Activated CD8-positive, alpha-beta T cell treated with anti-CD3 and anti-CD28 coated beads, Interleukin-2, amount 10 ng/mL, durations not matched to agents 7 days and 5 days (primary cell): Measurements from ENCODE around the gene TRIM45. TPM values are rescaled to one million over a fixed set of nuclear protein-coding genes. Genes with fewer than 3 reads are reported as not detected.

Source experiments
- ATAC-seq: fragments of 150-1000 bp; cut with Tn5 transposase; one replicate; pipeline ENCODE4 v1.10.0; 2021; ENCODE audit warnings: moderate library complexity
- CTCF ChIA-PET: fragments of 350-600 bp; sonication (Branson Sonifier 250); formaldehyde crosslinking; loops from one replicate; lab custom pipeline; 2021; ENCODE audit warnings: antibody characterized with exemption; lab: Charles Lee
- POLR2A ChIA-PET: fragments of 350-600 bp; sonication (Branson Sonifier 250); formaldehyde crosslinking; loops from one replicate; lab custom pipeline; 2021; ENCODE audit warnings: antibody characterized with exemption; lab: Charles Lee
- DNase-seq: peaks from one replicate; pipeline ENCODE4 v3.0.0-alpha.2; 2020
- H3K27ac Mint-ChIP-seq: one replicate; pipeline ENCODE4 v1.8.0; 2021; ENCODE audit warnings: mild to moderate bottlenecking, mixed read lengths
- H3K27me3 Mint-ChIP-seq: one replicate; pipeline ENCODE4 v1.8.0; 2021; ENCODE audit warnings: low read depth, mixed read lengths
- H3K36me3 Mint-ChIP-seq: one replicate; pipeline ENCODE4 v1.8.0; 2021; ENCODE audit warnings: low read depth, mixed read lengths
- H3K4me1 Mint-ChIP-seq: one replicate; pipeline ENCODE4 v1.8.0; 2021; ENCODE audit warnings: low read depth, mixed read lengths
- H3K4me3 Mint-ChIP-seq: one replicate; pipeline ENCODE4 v1.8.0; 2021; ENCODE audit warnings: mild to moderate bottlenecking, mixed read lengths
- H3K9me3 Mint-ChIP-seq: one replicate; pipeline ENCODE4 v1.8.0; 2022; ENCODE audit warnings: mixed read lengths; ENCODE audit not compliant: insufficient read depth
- total RNA-seq, 2 experiments: library from RNA; stranded (reverse); gene quantifications; one replicate each; pipeline ENCODE4 v1.2.3, GENCODE V29; 2021

Gene TRIM45
- total RNA-seq, 2 experiments from 2014 or later: 0.44 to 0.87 TPM

DNA sequence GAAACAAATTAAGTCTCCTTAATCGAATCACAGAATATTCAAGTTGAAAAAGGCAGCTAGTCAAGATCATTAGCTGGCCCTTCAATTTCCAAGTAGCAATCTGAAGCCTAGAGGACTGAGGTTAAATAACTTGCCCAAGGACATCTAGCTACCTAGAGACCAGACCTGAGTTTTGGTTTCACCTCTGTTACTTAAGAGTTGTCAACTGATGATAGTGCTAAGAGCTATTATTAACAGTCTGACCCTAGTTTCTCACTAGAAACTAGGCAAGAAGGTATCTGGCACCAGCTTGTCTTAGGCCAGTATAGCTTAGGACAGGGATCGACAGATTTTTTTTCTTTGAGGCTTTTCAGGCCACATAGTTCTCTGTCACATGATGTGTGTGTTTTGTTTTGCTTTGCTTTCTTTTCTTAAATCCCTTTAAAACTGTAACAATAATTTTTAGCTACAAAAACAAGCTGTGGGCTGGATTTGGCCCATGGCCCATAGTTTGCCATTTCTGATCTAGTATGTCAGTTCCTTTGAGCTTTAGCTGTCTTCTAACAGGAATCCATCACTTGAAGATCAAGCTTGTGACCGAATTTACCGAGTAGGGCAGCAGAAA, 23.2 kb downstream of the TRIM45 start:
- ATAC-seq (no peak), DNase-seq (no peak)
- CTCF ChIA-PET: interaction anchor here (1.1 to 1.2 kb wide), 2 partner anchors 30 to 34 kb away, joined by 3 to 8 read pairs; no protein-coding TSS in a partner anchor
- H3K27me3 Mint-ChIP-seq: no peaks in the 10 kb centered on the region
- H3K4me3 Mint-ChIP-seq: no peak overlapping the region
- POLR2A ChIA-PET: interaction anchor here (1.3 kb wide), 1 partner anchor 38 kb away, joined by 3 read pairs; the partner anchor contains the start of gene TTF2
- peaks cover 12% of the 10 kb centered on the region for H3K4me1 Mint-ChIP-seq
- H3K9me3 Mint-ChIP-seq: no peaks in the 10 kb centered on the region
- H3K27ac Mint-ChIP-seq: no peak overlapping the region
- H3K36me3 Mint-ChIP-seq: peaks cover 76% of the 10 kb centered on the region

DNA sequence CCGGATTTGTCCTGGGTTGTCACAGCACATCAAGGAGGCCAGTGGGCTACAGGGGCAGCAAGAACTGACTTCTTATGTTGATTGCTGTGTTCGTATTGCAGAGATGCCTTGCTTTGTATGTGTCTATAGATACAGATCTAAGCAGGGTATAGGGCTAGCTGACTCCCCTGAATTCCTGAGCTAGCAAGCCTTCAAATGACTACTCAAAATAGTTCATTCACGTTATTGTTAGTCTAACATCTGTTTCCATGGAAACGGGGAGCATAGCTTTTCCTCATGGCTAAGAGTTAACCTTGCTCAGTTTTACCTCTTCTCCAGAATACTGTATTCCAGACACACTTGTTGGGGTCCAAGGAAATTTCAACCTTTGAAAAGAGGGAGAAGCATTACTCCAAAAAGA, 24.1 kb downstream of the TRIM45 start:
- DNase-seq (no peak), ATAC-seq (no peak)
- ChIA-PET POLR2A (no interaction called here), CTCF (no interaction called here)
- Mint-ChIP-seq H3K27ac (no peak overlapping the region), H3K4me3 (no peak overlapping the region), H3K9me3 (no peaks in the 10 kb centered on the region), H3K36me3 (peaks cover 77% of the 10 kb centered on the region), H3K27me3 (no peaks in the 10 kb centered on the region), H3K4me1 (peaks cover 20% of the 10 kb centered on the region)

DNA sequence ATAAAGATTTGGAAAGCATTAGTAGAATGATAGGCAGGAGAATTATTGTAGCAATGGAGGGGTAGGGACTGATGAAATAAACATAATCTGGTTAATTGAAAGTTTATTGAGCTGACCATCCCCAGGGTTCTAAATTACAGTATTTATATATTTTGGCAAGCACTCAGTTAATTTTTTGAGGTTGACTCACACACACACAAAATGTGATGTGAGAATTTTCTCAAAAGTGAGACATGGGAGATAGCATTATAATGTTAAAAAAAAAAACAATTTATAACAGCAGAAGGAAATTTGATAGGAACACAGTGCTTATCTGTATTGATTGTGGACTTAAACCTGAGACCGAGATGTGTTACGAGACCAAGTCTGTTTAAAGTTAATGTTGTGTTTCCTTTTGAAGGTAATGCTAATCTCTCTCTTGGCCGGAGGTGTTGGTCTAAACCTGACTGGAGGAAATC, 24.6 kb downstream of the TRIM45 start:
- DNase-seq: no peak
- POLR2A ChIA-PET: no interaction called here
- no peak for ATAC-seq
- Mint-ChIP-seq H3K27ac (no peak overlapping the region), H3K27me3 (no peaks in the 10 kb centered on the region), H3K4me3 (no peak overlapping the region), H3K9me3 (no peaks in the 10 kb centered on the region), H3K4me1 (peaks cover 17% of the 10 kb centered on the region), H3K36me3 (peaks cover 77% of the 10 kb centered on the region)
- CTCF ChIA-PET: no interaction called here

DNA sequence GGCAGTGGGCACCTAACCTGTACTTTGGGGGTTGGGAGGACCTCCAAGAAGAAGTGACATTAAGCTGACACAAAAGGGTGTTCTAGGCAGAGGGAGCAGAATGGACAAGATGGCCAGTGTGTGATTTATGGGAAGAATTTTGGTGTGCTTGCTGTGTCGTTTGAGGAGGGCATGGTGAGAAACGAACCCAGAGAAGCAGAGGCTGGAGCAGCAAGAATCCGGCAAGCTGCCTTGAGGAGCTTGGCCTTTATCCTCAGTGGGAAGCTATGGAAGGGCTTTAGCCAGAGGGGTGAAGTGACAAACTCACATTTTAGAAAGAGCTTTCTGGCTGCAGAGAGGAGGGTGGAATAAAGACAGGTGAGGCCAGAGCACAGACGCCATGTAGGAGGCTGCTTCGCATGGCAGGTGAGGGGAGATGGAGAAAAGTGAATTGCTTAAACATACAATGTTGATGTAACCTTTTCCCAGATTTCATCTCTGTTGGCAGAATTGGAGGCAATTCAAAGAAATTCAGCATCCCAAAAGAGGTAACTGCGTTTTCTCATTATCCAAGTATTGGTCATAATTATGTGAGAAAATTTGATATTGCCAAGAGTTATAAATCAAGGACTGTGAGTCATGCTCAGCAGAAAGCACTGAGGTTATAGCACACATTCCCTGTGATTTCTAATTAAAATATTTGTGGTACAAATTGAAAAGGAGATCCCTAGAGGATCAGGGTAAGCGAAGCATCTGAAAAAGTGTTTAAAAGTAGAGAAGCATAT, 26.5 kb downstream of the TRIM45 start:
- ATAC-seq (no peak), DNase-seq (no peak)
- Mint-ChIP-seq H3K4me3 (no peak overlapping the region), H3K36me3 (peaks cover 80% of the 10 kb centered on the region), H3K27me3 (no peaks in the 10 kb centered on the region), H3K9me3 (no peaks in the 10 kb centered on the region), H3K4me1 (peaks cover 16% of the 10 kb centered on the region), H3K27ac (no peak overlapping the region)
- CTCF ChIA-PET: interaction anchor here (1.1 to 6.4 kb wide), 3 partner anchors 24 to 440 kb away, joined by 3 to 67 read pairs (median 28); no protein-coding TSS in a partner anchor
- POLR2A ChIA-PET: interaction anchor here (0.9 to 1.1 kb wide), 2 partner anchors 35 to 272 kb away, joined by 3 to 7 read pairs; partner anchors contain the start of genes MAN1A2 and TTF2

DNA sequence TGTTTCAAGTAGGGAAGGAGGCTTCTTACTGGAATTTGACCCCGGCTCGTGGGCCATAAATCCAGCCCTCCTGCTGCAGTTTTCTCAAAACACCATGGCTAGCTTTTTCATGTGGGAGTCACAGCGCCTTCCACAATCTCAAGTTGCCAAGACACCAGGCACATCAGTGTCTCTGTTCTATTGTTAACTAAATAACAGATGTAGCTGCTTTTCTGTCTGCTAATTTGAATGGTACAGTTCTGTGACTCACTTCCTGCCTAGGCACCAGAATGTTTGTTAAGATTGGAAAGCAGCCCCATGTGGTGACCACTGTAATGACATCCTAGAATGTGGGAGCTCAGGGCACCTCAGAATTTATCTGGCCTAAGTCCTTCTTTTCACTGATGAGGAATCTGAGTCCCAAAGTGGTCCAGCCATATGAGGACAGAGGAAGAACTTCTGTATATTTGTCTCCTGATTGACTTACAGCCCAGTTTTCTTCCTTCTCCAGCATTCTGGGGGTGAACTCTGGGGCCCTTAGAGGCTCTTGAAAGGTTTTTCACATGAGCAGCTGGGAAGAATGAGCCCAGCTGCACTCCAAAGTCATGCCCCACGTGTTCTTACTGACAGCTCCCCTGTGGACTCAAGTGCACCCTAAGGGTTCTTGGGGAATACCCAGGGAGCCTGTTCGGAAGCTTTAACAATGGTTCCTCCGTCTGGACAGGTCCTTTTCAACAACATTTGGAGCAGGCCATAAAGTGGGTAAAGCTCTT, 27.5 kb downstream of the TRIM45 start:
- H3K27ac Mint-ChIP-seq: peak overlapping the region; percentile 50
- DNase-seq (peak; percentile 65), ATAC-seq (peak; percentile 92)
- no peaks in the 10 kb centered on the region for H3K27me3 Mint-ChIP-seq
- POLR2A ChIA-PET: interaction anchor here (0.5 to 2.0 kb wide), 5 partner anchors 18 to 699 kb away, joined by 3 to 8 read pairs (median 3); partner anchors contain the start of genes MAN1A2 and TTF2
- CTCF ChIA-PET: interaction anchor here (0.7 to 6.4 kb wide), 20 partner anchors 8 to 665 kb away, joined by 3 to 67 read pairs (median 4); partner anchors contain the start of gene TTF2
- H3K4me3 Mint-ChIP-seq: no peak overlapping the region
- H3K36me3 Mint-ChIP-seq: peaks cover 79% of the 10 kb centered on the region
- H3K4me1 Mint-ChIP-seq: peaks cover 16% of the 10 kb centered on the region
- no peaks in the 10 kb centered on the region for H3K9me3 Mint-ChIP-seq

DNA sequence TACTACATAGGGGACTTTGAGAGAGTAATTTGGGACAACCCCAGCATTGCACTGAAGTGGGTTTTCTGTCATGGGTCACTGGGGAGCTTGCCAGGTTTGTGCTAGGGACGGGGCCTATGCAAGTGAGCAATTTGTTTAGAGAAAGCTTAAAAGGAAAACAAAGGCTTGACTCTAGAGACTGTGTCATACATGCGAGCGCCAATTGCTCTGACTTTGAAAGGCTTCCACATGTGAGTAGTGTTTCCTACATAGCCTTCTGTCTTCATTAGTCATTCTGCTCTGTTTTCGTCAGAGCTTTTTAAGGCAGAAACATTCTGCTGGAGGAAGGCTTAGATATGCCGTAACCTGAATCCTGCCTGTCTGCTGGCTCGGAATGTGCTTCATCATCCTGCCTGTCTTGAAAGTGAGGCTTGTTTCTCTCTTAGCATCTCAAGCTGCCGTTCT, 28.4 kb downstream of the TRIM45 start:
- ChIA-PET CTCF (interaction anchor here (0.9 to 6.4 kb wide), 16 partner anchors 7 to 666 kb away, joined by 3 to 67 read pairs (median 5); no protein-coding TSS in a partner anchor), POLR2A (interaction anchor here (0.5 to 2.0 kb wide), 3 partner anchors 15 to 33 kb away, joined by 3 to 8 read pairs (median 3); partner anchors contain the start of gene TTF2)
- peaks cover 16% of the 10 kb centered on the region for H3K4me1 Mint-ChIP-seq
- no peak overlapping the region for H3K4me3 Mint-ChIP-seq
- peak overlapping the region; percentile 4 for H3K27ac Mint-ChIP-seq
- ATAC-seq (no peak), DNase-seq (no peak)
- peaks cover 80% of the 10 kb centered on the region for H3K36me3 Mint-ChIP-seq
- H3K27me3 Mint-ChIP-seq: no peaks in the 10 kb centered on the region
- H3K9me3 Mint-ChIP-seq: no peaks in the 10 kb centered on the region

DNA sequence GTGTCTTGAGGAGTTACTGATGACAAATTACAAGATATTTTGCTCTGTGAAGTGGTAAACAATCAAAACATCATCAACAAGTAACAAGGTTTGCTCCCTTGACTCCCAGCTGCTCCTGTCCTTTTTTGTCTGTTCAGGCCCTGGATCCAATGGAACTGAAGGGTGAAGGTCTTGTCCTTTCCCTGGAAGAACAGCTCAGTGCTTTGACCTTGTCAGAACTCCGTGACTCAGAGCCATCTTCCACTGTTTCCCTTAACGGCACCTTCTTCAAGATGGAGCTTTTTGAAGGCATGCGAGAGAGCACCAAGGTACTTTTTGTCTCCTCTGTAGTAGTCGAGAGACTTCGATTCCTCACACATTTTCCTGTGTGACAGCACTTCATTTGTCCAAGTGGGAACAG, 29.0 kb downstream of the TRIM45 start:
- DNase-seq (no peak), ATAC-seq (no peak)
- H3K4me3 Mint-ChIP-seq: no peak overlapping the region
- ChIA-PET CTCF (interaction anchor here (1.4 to 6.4 kb wide), 9 partner anchors 10 to 524 kb away, joined by 3 to 67 read pairs (median 7); no protein-coding TSS in a partner anchor), POLR2A (interaction anchor here (0.5 to 2.0 kb wide), 2 partner anchors 14 to 33 kb away, joined by 3 to 8 read pairs; partner anchors contain the start of gene TTF2)
- H3K9me3 Mint-ChIP-seq: no peaks in the 10 kb centered on the region
- peaks cover 76% of the 10 kb centered on the region for H3K36me3 Mint-ChIP-seq
- no peak overlapping the region for H3K27ac Mint-ChIP-seq
- H3K27me3 Mint-ChIP-seq: no peaks in the 10 kb centered on the region
- H3K4me1 Mint-ChIP-seq: peaks cover 16% of the 10 kb centered on the region

DNA sequence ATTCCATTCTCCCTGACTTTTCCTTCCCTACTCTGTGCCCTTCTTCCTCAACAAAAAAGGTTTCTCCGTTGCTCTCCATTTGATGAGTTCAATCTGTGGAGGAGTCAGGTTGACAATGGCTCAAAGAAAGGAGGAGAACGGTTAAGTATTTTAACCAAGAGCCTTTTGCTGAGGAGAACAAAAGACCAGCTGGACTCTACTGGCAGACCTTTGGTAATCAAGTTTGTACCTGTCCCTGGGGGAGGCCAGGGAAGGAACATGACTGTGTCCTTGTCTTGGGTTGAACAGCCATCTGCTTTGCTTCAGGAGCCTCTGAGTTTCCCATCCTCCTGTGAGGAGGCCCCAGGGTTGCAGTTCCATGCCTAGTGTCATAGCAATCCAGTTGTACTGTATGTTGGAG, 31.6 kb downstream of the TRIM45 start:
- Mint-ChIP-seq H3K4me3 (no peak overlapping the region), H3K9me3 (no peaks in the 10 kb centered on the region), H3K27me3 (no peaks in the 10 kb centered on the region), H3K36me3 (peaks cover 68% of the 10 kb centered on the region), H3K4me1 (peaks cover 16% of the 10 kb centered on the region), H3K27ac (no peak overlapping the region)
- DNase-seq (no peak), ATAC-seq (no peak)
- ChIA-PET POLR2A (interaction anchor here (0.7 kb wide), 1 partner anchor 904 kb away, joined by 3 read pairs; no protein-coding TSS in a partner anchor), CTCF (interaction anchor here (1.8 to 6.4 kb wide), 2 partner anchors 19 to 39 kb away, joined by 8 to 67 read pairs; no protein-coding TSS in a partner anchor)

DNA sequence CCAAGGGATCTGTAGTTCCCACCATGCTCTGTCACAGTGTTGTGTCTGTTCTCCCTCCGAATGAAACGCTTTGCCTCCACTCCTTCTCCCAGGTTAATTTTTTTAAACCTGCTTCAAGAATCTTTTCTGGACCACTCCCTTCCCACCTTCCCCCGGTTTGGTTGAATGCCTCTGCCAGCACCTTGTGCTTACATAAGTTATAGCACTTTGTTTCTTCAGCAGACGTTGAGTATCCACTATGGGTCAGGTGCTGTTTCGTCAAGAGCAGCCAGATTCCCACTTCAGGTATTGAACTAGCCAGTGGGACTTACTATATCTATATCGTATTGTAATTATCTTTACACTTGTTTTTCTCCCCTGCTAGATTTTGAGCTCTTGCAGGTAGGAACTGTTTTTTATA, 33.9 kb downstream of the TRIM45 start:
- Mint-ChIP-seq H3K9me3 (no peaks in the 10 kb centered on the region), H3K4me1 (peaks cover 3% of the 10 kb centered on the region), H3K36me3 (peaks cover 57% of the 10 kb centered on the region), H3K27ac (no peak overlapping the region), H3K27me3 (no peaks in the 10 kb centered on the region), H3K4me3 (no peak overlapping the region)
- ATAC-seq: no peak
- CTCF ChIA-PET: no interaction called here
- POLR2A ChIA-PET: no interaction called here
- DNase-seq: no peak

DNA sequence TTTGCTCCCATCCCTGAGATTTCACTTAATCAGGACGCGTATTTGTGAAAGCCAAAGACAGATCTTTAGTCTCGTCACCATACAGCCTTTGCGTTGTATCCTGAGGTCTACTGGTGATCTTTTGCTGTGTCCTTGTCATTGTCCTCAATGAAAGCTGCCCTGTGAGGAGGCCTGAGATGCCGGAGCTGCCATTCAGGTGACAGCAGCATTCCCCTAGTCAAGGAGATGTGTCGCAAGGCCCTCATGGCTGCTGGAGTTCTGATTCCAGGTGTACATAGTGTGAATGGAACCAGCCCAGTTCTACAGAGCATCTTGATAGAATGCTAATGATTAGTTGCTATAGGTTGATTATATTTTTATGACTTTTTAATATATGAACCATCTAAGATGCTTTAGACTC, 37.3 kb downstream of the TRIM45 start:
- H3K27me3 Mint-ChIP-seq: no peaks in the 10 kb centered on the region
- H3K4me3 Mint-ChIP-seq: no peak overlapping the region
- CTCF ChIA-PET: no interaction called here
- DNase-seq (no peak), ATAC-seq (no peak)
- POLR2A ChIA-PET: no interaction called here
- no peak overlapping the region for H3K27ac Mint-ChIP-seq
- H3K36me3 Mint-ChIP-seq: peaks cover 47% of the 10 kb centered on the region
- no peaks in the 10 kb centered on the region for H3K9me3 Mint-ChIP-seq
- H3K4me1 Mint-ChIP-seq: no peaks in the 10 kb centered on the region

DNA sequence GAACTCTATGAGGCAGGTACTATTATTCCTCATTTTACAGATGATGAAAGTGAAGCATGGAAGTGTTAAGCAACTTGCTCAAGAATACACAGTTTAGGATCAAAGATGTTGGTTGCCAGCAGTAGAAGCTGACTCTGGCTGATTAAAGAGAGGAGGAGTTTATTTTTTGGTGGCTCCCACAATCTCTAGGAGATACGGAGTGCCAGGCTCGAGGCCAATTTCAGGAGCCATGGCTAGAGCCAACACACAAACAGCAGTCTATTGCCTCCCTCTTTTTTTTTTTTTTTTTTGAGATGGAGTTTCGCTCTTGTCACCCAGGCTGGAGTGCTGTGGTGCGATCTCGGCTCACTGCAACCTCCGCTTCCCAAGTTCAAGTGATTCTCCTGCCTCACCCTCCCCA, 41.8 kb downstream of the TRIM45 start:
- CTCF ChIA-PET: interaction anchor here (1.2 kb wide), 2 partner anchors 11 to 49 kb away, joined by 3 to 4 read pairs; no protein-coding TSS in a partner anchor
- H3K4me1 Mint-ChIP-seq: no peaks in the 10 kb centered on the region

More for the DNA sequence above, 41.8 kb downstream of the TRIM45 start:
- POLR2A ChIA-PET: interaction anchor here (0.9 to 1.3 kb wide), 2 partner anchors 19 to 20 kb away, joined by 4 to 7 read pairs; partner anchors contain the start of gene TTF2
- peaks cover 69% of the 10 kb centered on the region for H3K36me3 Mint-ChIP-seq
- no peak overlapping the region for H3K4me3 Mint-ChIP-seq
- no peaks in the 10 kb centered on the region for H3K9me3 Mint-ChIP-seq
- H3K27ac Mint-ChIP-seq: no peak overlapping the region
- DNase-seq (no peak), ATAC-seq (no peak)
- no peaks in the 10 kb centered on the region for H3K27me3 Mint-ChIP-seq
